Activated CD4-positive, alpha-beta T cell treated with anti-CD3 and anti-CD28 coated beads, Interleukin-2, amount 50 U/mL, for 48 hours (primary cell): ENCODE results near the gene GGTLC2.
"Not testable (repeated sequence)": the region's sequence is repeated elsewhere in the genome, so short reads cannot be mapped to it uniquely, and the experiment has no call there.

Experiments used
- DNase-seq, 2 experiments: peaks; one replicate each; pipeline ENCODE4 v3.0.0-alpha.2; 2020

Gene GGTLC2

GRCh38 chr22:22670076-22670795, 25.8 kb downstream of the GGTLC2 start:
- DNase-seq: no peak

GRCh38 chr22:22671506-22671905, 27.1 kb downstream of the GGTLC2 start:
- no peak for DNase-seq

DNA sequence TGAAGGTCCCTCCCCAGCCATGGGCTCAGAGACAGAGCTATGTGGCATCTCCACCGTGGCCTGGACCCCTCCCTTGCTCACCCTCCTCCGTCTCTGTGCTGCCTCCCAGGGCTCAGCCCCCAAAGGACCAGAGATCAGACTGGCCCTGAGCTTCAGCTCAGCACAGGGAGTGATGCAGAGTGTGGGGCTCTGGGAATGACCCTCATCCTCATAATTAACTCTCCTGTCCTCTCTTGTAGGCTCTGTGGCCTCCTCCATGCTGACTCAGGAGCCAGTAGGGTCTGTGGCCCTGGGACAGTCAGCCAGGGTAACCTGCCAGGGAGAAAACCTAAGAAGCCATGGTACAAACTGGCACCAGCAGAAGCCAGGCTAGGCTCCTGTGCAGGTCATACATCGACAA, 28.7 kb downstream of the GGTLC2 start:
- no peak for DNase-seq

GRCh38 chr22:22673628-22674027, 29.2 kb downstream of the GGTLC2 start:
- no peak for DNase-seq

- no peak for DNase-seq
Measured at GRCh38 chr22:22674467-22674866, 30.1 kb downstream of the GGTLC2 start.

DNA sequence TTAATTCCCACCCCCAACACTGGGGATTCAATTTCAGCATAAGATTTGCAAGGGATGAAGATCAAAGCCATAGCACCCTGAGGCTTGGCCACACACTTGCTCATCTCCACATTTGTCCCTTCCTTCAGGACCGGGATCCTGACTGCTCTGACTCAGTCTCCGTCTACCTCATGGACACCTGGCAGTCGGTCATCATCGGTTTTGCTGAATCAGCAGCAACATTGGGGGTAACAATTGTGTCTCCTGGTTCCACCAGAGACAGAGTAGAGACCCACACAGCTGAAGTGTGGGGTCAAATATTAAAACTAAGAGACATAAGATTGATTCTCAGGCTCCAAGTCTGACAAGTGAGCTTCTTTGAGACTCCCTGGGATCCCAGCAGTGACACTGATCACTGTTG, 34.6 kb downstream of the GGTLC2 start:
- DNase-seq: no peak

DNA sequence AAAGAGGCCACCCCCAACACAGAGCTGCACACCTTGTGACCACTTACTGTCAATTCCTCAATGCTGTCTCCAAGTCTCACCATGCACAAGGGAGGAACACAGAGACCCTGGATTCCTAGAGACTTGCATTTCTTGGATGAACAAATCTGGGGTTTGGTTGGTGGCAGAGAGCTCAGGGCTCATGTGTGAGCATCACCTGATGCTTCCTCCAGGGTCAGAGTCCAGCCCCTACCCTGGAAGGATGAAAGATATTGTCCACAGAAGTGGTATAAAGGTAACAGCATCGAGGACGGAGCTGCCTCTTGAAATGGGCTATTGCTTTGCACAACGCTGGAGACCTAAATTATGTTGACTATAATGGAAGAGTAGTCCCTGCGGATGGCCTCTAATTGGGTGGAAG, 36.0 kb downstream of the GGTLC2 start:
- no peak for DNase-seq

GRCh38 chr22:22681221-22681739, 36.9 kb downstream of the GGTLC2 start:
- DNase-seq: no peak

- DNase-seq: no peak
Measured at GRCh38 chr22:22682196-22682595, 37.8 kb downstream of the GGTLC2 start.

DNA sequence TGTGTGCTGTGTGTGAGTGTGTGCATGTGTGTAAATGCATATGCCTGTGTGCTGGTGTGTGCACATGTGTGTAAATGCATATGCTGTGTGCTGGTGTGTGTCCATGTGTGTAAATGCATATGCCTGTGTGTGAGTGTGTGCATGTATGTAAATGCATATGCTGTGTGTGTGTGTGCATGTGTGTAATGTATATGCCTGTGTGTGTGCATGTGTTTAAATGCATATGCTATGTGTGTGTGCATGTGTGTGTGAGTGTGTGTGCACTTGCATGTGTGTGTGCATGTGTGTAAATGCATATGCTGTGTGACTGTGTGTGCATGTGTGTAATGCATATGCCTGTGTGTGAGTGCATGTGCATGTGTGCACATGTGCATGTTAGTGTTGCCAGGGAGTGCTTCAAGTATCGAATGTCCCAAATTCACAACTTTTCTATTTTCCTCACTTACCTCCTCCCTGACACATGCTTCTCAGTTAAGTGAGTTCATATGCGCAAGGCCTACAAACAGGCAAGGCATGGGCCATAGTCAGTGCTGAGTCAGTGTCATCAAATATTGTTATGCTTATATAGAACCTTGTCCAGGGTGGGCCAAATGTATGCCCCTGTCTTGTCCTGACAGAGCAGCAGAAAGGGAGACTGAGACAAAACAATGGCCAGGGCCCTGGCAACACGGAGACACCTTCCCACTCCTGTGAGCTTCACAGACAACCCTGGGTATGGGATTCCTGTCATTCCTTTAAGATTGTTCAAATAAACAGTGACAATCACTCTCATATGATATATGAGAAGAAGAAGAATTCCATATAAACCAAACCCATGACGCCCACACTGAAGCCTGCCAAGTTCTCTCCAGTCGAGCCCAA, 38.6 kb downstream of the GGTLC2 start:
- no peak for DNase-seq

DNA sequence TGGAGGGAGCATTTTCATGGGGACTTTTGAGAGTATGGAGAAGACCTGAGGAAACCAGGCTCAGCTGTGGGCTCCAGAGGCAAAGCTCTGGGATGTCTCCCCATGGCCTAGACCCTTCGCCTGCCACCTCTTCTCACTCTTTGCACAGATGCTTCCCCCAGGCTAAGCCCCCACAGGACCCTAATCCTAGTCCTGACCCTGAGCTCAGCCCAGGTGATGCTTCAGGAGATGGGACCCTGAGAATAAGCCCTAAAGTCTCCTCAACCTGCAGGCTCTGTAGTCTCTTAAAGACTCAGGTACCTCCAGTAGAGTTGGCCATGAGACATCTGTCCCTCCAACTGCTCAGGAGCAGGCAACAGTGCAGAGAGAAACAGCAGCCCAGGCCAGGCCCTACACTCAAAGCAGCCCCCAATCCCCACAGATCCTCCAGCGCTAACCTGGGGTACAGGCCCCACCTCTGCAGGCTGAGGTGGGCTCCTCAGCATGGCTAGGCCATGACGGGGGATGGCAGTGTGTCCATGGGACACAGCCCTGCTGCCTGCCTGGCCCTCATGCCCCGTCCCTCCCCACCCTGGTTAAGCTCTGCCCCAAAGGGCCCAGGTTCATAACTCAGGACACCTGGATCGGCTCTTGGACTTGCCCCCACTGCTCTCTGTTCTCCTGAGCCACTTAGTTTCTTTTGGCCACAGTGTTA, 39.4 kb downstream of the GGTLC2 start:
- no peak for DNase-seq

GRCh38 chr22:22684580-22685561, 40.5 kb downstream of the GGTLC2 start:
- peak; percentile 17 to 26 for DNase-seq

GRCh38 chr22:22685586-22685985, 41.2 kb downstream of the GGTLC2 start:
- no peak for DNase-seq

DNA sequence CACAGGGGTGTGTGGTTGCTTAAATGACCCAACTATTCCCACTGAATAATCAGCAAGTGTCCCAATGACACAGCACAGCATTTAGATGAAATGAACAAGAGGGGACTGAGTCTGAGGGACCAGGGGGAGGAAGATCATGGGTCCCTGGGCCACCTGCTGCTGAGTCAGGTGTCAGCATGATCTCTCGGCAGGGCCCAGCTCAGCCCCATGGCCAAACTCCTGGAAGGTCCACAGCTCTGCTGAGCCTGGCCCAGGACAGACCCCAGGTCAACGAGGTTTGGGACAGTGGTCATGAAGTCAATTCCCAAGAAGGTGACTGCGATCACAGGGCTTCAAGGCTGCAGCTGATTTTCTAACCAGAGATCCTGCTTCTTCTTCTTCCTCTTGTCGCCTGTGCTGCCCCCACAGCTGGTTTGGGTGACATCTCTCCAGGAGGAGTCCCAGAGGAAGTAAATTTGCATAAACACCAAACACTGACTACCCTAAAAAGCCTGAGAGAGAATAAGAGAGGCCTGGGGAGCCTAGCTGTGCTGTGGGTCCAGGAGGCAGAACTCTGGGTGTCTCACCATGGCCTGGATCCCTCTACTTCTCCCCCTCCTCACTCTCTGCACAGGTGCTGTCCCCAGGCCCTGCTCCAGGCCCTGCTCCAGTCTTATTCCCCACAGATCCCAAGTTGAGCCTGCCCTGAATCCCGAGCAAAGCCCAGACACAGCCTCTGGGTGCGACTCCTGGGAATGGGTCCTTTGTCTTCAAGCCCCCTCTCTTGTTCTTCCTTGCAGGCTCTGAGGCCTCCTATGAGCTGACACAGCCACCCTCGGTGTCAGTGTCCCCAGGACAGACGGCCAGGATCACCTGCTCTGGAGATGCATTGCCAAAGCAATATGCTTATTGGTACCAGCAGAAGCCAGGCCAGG, 42.0 kb downstream of the GGTLC2 start:
- DNase-seq: not testable (repeated sequence)

GRCh38 chr22:22687638-22688500, 43.5 kb downstream of the GGTLC2 start:
- peak; percentile 26 to 29 for DNase-seq

GRCh38 chr22:22689621-22690345, 45.4 kb downstream of the GGTLC2 start:
- DNase-seq: no peak

DNA sequence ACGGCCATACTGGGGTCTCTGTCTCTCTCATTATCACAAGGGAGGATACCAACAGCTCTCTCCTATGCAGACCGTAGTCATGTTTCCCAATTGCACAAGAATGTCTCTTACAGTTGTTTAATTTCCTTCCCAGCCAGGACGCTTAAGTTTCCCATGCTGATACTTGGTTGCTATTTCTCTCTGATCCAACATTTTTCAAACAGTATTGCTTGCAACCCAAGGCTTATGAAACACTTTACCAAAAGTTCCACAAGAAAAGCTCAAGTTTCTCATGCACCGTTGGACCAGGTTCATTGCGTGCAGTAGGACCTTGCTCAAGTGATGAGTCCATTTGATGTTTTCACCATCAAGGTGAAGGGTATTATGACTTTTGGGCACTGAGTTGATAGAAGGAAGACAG, 46.6 kb downstream of the GGTLC2 start:
- DNase-seq: no peak

GRCh38 chr22:22691716-22692701, 47.6 kb downstream of the GGTLC2 start:
- no peak for DNase-seq
